HepG2 (cell line): ENCODE results near the gene NOL4L. TPM values are rescaled to one million over a fixed set of nuclear protein-coding genes. Genes with fewer than 3 reads are reported as not detected.

ENCODE experiments used
- HHEX ChIP-seq: IDR thresholded peaks from 2 replicates; pipeline ENCODE4 v1.6.1; 2016; ENCODE audit warnings: control low read depth
- KLF6 ChIP-seq: IDR thresholded peaks from 2 replicates; pipeline ENCODE4 v1.8.0; 2016; ENCODE audit warnings: missing biosample characterization, missing genetic modification reagents
- MATR3 ChIP-seq: sonication (generic); formaldehyde crosslinking; IDR thresholded peaks from 2 replicates; pipeline ENCODE4 v1.4.0; 2020; ENCODE audit warnings: missing genetic modification reagents
- RFXAP ChIP-seq: sonication (generic); formaldehyde crosslinking; IDR thresholded peaks from 2 replicates; pipeline ENCODE4 v1.4.0; 2020; ENCODE audit warnings: missing genetic modification reagents, borderline replicate concordance
- TBX2 ChIP-seq: sonication (generic); formaldehyde crosslinking; IDR thresholded peaks from 2 replicates; pipeline ENCODE4 v1.5.0; 2020; ENCODE audit warnings: missing genetic modification reagents, mild to moderate bottlenecking, borderline replicate concordance
- ZNF24 ChIP-seq: fragments of 450-650 bp; IDR thresholded peaks from 2 replicates; pipeline ENCODE4 v1.6.1; 2017; ENCODE audit warnings: antibody characterized with exemption, mild to moderate bottlenecking
- ZNF510 ChIP-seq: sonication (generic); formaldehyde crosslinking; IDR thresholded peaks from 2 replicates; pipeline ENCODE4 v1.4.0; 2020; ENCODE audit warnings: low read depth, mild to moderate bottlenecking, missing genetic modification reagents
- ZNF607 ChIP-seq: sonication (generic); formaldehyde crosslinking; IDR thresholded peaks from 2 replicates; pipeline ENCODE4 v1.5.1; 2020; ENCODE audit warnings: missing genetic modification reagents, mild to moderate bottlenecking, borderline replicate concordance
- ZNF644 ChIP-seq: IDR thresholded peaks from 2 replicates; pipeline ENCODE4 v1.6.1; 2016; ENCODE audit warnings: low read depth
- ZSCAN20 ChIP-seq: sonication (generic); formaldehyde crosslinking; IDR thresholded peaks from 2 replicates; pipeline ENCODE4 v1.4.0; 2020; ENCODE audit warnings: missing genetic modification reagents, mild to moderate bottlenecking, borderline replicate concordance
- polyA plus RNA-seq, 8 experiments: library from polyadenylated mRNA; depleted of rRNA in 3 of 8; stranded (reverse) in 7 of 8; unstranded in 1 of 8; fragments of >200 nt; fragmentation: Illumina TruSeq in 4 of 8; extraction: Trizol in 4 of 8; gene quantifications; 2 replicates each; pipeline versions ENCODE4 v1.2.1 to v1.2.3, GENCODE V29; 2011 to 2016; ENCODE audit warnings: low read depth in 4 of 8, missing spikeins in 1 of 8, mixed read lengths in 1 of 8; ENCODE audit not compliant: insufficient read depth in 1 of 8
- total RNA-seq, 5 experiments: library from RNA; depleted of rRNA; stranded (reverse); fragments of >200 nt; fragmentation: Illumina TruSeq; extraction: Trizol; gene quantifications; 2 replicates each; pipeline ENCODE4 v1.2.3, GENCODE V29; 2016; ENCODE audit warnings: low read depth in 1 of 5
- TF ChIP-seq, protein P1 (sequence below): sonication (generic); formaldehyde crosslinking; IDR thresholded peaks from 2 replicates; pipeline ENCODE4 v1.5.0; 2020; ENCODE audit warnings: missing genetic modification reagents
- TF ChIP-seq, protein P2 (sequence below), 2 experiments: fragments of 450-650 bp in 1 of 2; sonication (generic) in 1 of 2; formaldehyde crosslinking in 1 of 2; IDR thresholded peaks; 2 replicates each; pipeline versions ENCODE4 v1.6.1 to v1.8.0; 2016 to 2022; ENCODE audit warnings: antibody characterized with exemption in 1 of 2, mild to moderate bottlenecking in 1 of 2, missing genetic modification reagents in 1 of 2

The NOL4L gene
- total and polyA plus RNA-seq, 2 of the 13 experiments (the other 11 are each of a cell fraction or from before 2014, with no cell fraction given): 16.6 to 35.4 TPM

DNA sequence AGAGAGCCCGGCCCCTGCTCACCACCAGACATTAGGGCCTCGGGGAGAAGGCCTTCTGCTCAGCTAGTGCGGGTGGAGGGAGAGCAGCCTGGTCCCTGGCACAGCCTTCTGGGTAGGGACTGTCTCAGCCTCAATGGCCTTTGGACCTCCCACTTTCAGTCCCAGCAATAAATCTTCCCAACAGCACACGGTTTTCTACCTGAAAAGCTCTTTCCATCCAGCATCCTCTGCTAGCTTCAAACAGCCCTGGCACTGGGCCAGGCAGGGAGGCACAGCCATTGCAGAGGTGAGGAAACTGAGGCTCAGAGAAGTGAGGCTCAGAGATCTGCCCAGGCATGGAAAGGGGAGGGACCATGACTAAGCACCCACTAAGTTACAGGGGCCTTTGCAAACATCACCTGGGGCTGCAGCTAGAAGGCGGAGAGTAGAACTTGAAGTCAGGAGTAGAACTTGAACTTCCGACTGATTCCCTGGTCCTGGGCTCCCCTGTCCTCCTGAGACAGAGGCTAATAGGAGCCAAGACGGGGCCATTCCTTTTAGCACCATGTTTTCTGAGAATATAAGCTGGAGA, 43.9 kb upstream of the NOL4L start (continued):
- TF ChIP-seq, protein P1, sequence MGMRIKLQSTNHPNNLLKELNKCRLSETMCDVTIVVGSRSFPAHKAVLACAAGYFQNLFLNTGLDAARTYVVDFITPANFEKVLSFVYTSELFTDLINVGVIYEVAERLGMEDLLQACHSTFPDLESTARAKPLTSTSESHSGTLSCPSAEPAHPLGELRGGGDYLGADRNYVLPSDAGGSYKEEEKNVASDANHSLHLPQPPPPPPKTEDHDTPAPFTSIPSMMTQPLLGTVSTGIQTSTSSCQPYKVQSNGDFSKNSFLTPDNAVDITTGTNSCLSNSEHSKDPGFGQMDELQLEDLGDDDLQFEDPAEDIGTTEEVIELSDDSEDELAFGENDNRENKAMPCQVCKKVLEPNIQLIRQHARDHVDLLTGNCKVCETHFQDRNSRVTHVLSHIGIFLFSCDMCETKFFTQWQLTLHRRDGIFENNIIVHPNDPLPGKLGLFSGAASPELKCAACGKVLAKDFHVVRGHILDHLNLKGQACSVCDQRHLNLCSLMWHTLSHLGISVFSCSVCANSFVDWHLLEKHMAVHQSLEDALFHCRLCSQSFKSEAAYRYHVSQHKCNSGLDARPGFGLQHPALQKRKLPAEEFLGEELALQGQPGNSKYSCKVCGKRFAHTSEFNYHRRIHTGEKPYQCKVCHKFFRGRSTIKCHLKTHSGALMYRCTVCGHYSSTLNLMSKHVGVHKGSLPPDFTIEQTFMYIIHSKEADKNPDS: no peak; the same call in 1 of the 2 replicates
- TF ChIP-seq MATR3: no peak
- TF ChIP-seq RFXAP (CRISPR knock-in tag): no peak
- no peak for TF ChIP-seq ZSCAN20 (CRISPR knock-in tag)
- TF ChIP-seq, protein P2, sequence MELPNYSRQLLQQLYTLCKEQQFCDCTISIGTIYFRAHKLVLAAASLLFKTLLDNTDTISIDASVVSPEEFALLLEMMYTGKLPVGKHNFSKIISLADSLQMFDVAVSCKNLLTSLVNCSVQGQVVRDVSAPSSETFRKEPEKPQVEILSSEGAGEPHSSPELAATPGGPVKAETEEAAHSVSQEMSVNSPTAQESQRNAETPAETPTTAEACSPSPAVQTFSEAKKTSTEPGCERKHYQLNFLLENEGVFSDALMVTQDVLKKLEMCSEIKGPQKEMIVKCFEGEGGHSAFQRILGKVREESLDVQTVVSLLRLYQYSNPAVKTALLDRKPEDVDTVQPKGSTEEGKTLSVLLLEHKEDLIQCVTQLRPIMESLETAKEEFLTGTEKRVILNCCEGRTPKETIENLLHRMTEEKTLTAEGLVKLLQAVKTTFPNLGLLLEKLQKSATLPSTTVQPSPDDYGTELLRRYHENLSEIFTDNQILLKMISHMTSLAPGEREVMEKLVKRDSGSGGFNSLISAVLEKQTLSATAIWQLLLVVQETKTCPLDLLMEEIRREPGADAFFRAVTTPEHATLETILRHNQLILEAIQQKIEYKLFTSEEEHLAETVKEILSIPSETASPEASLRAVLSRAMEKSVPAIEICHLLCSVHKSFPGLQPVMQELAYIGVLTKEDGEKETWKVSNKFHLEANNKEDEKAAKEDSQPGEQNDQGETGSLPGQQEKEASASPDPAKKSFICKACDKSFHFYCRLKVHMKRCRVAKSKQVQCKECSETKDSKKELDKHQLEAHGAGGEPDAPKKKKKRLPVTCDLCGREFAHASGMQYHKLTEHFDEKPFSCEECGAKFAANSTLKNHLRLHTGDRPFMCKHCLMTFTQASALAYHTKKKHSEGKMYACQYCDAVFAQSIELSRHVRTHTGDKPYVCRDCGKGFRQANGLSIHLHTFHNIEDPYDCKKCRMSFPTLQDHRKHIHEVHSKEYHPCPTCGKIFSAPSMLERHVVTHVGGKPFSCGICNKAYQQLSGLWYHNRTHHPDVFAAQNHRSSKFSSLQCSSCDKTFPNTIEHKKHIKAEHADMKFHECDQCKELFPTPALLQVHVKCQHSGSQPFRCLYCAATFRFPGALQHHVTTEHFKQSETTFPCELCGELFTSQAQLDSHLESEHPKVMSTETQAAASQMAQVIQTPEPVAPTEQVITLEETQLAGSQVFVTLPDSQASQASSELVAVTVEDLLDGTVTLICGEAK (IDR thresholded peaks at IDR 0.05): no peak
- TF ChIP-seq, protein P2 (CRISPR knock-in tag; IDR thresholded peaks at IDR 0.05): peak; percentile 46; the same call in 1 of the 2 replicates
- TF ChIP-seq TBX2: 0 out of 2 replicates have a peak, but pooled peaks have one; percentile 24
- no peak for TF ChIP-seq ZNF24
- TF ChIP-seq KLF6: no peak
- TF ChIP-seq HHEX: no peak
- TF ChIP-seq ZNF607 (CRISPR knock-in tag): no peak
- TF ChIP-seq ZNF510 (CRISPR knock-in tag): no peak
- no peak for TF ChIP-seq ZNF644 (CRISPR knock-in tag)
- TF ChIP-seq, all 625 proteins: peak for 54
